ENCODE results near the gene ASB2. TPM values are rescaled to one million over a fixed set of nuclear protein-coding genes. Genes with fewer than 3 reads are reported as not detected.

Gene ASB2
- total RNA-seq, 1 experiment from 2014 or later = not detected

DNA sequence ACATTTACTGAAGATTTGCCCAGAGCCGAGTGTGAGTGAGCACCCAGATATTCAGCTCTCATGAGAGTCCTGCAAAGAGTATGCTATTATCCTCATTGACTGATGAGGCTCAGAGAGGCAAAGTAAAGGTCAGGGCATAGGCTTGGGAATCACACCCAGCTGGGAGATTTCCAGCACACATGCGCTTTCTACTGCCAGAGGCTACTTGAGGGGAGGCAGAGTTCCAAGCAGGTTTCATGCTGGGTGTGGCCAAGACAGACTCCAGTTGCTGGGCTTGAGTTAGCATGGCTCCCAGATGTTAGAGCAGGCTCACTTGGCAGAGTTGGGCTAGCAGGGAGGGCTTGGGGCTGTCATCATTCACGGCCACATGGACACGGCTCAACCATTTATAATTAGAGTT lies 63.6 kb downstream of the ASB2 start:
- no peak overlapping the region for H3K27ac ChIP-seq (ENCODE audit: low read depth, low read length)
- H3K79me2 ChIP-seq (ENCODE audit: insufficient read depth, low read length) = no peaks in the 10 kb centered on the region
- no peaks in the 10 kb centered on the region for H4K20me1 ChIP-seq (ENCODE audit: insufficient read depth)
- ChIA-PET CTCF (no interaction called here), POLR2A (no interaction called here), RAD21 (ENCODE audit: low non-redundant PET in 1 of 2, low total read pairs in 2 of 2, uncharacterized antibody in 2 of 2, unreplicated experiment in 2 of 2) (no interaction called here)
- BruUV-seq (replicated peaks) = no TSS peak
- H3K4me1 ChIP-seq (ENCODE audit: control insufficient read depth in 1 of 2, insufficient read depth in 2 of 2, low read length in 2 of 2) = no peaks in the 10 kb centered on the region
- H3K4me3 ChIP-seq (replicated peaks in 1 of 2; ENCODE audit: low read depth in 1 of 2, low read length in 2 of 2) = no peak overlapping the region
- ATAC-seq (no peak), DNase-seq (ENCODE audit: low read depth, low spot score) (no peak)
- intact Hi-C loops (cut with micrococcal nuclease) = no loop called here
- no peak overlapping the region for H3K9ac ChIP-seq (ENCODE audit: low read length)
- no peak overlapping the region for H2AFZ ChIP-seq (ENCODE audit: low read depth, low read length, poor library complexity, severe bottlenecking)
- H3K27me3 ChIP-seq (ENCODE audit: insufficient read depth, low read length) = no peaks in the 10 kb centered on the region
- no peak for TF ChIP-seq CEBPB (IDR thresholded peaks at IDR 0.05; ENCODE audit: low read depth)
- no peak for TF ChIP-seq REST (IDR thresholded peaks at IDR 0.05; ENCODE audit: low read depth)
- no peak for TF ChIP-seq MAX (IDR thresholded peaks at IDR 0.05)
- TF ChIP-seq EZH2 (IDR thresholded peaks at IDR 0.05) = no peak
- TF ChIP-seq CBX3 (IDR thresholded peaks at IDR 0.05; ENCODE audit: low read depth) = no peak
- TF ChIP-seq JUND (IDR thresholded peaks at IDR 0.05) = no peak
- TF ChIP-seq EGR1 (IDR thresholded peaks at IDR 0.05; ENCODE audit: low read depth) = no peak
- no peak for TF ChIP-seq SP1 (IDR thresholded peaks at IDR 0.05; ENCODE audit: low read depth)
- no peak for TF ChIP-seq POLR2A (IDR thresholded peaks at IDR 0.05; ENCODE audit: borderline replicate concordance, extremely low read depth, insufficient read depth, insufficient read length)
- no peak for TF ChIP-seq ELF1 (IDR thresholded peaks at IDR 0.05; ENCODE audit: borderline replicate concordance, low read depth)
- no peak for TF ChIP-seq EZH2phosphoT487 (IDR thresholded peaks at IDR 0.05; ENCODE audit: borderline replicate concordance)
- TF ChIP-seq POLR2AphosphoS5 (IDR thresholded peaks at IDR 0.05; ENCODE audit: low read depth, low read length) = no peak
- TF ChIP-seq, protein P1, sequence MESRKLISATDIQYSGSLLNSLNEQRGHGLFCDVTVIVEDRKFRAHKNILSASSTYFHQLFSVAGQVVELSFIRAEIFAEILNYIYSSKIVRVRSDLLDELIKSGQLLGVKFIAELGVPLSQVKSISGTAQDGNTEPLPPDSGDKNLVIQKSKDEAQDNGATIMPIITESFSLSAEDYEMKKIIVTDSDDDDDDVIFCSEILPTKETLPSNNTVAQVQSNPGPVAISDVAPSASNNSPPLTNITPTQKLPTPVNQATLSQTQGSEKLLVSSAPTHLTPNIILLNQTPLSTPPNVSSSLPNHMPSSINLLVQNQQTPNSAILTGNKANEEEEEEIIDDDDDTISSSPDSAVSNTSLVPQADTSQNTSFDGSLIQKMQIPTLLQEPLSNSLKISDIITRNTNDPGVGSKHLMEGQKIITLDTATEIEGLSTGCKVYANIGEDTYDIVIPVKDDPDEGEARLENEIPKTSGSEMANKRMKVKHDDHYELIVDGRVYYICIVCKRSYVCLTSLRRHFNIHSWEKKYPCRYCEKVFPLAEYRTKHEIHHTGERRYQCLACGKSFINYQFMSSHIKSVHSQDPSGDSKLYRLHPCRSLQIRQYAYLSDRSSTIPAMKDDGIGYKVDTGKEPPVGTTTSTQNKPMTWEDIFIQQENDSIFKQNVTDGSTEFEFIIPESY (IDR thresholded peaks at IDR 0.05; ENCODE audit: extremely low read depth, insufficient replicate concordance, low read length) = no peak
- TF ChIP-seq CTCF (IDR thresholded peaks at IDR 0.05 in 2 of 3, conservative IDR thresholded peaks at IDR 0.05 in 1 of 3; ENCODE audit: borderline replicate concordance in 1 of 3, insufficient read depth in 1 of 3, low read depth in 2 of 3, low read length in 2 of 3) = no peak
- TF ChIP-seq SRF (IDR thresholded peaks at IDR 0.05; ENCODE audit: low read depth) = no peak
- TF ChIP-seq, protein P2, sequence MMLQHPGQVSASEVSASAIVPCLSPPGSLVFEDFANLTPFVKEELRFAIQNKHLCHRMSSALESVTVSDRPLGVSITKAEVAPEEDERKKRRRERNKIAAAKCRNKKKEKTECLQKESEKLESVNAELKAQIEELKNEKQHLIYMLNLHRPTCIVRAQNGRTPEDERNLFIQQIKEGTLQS (IDR thresholded peaks at IDR 0.05) = no peak
- TF ChIP-seq SIN3A (IDR thresholded peaks at IDR 0.05; ENCODE audit: low read depth) = no peak
- TF ChIP-seq FOSL1 (IDR thresholded peaks at IDR 0.05; ENCODE audit: low read depth) = no peak
- no peaks in the 10 kb centered on the region for H3K36me3 ChIP-seq (ENCODE audit: control insufficient read depth in 1 of 2, insufficient read depth in 2 of 2, low read length in 2 of 2)
- no peaks in the 10 kb centered on the region for H3K9me2 ChIP-seq (ENCODE audit: insufficient read depth)
- H3K4me2 ChIP-seq (ENCODE audit: low read length) = no peak overlapping the region
- no peaks in the 10 kb centered on the region for H3K9me3 ChIP-seq (ENCODE audit: control insufficient read depth in 1 of 2, insufficient read depth in 1 of 2, low read depth in 1 of 2, low read length in 2 of 2)

Data from HCT116 (cell line).